HCT116 (cell line): Measurements from ENCODE around the gene RNASET2. TPM values are rescaled to one million over a fixed set of nuclear protein-coding genes. Genes with fewer than 3 reads are reported as not detected.

Source experiments
- ATAC-seq: fragments of 200-7000 bp; cut with Tn5 transposase; 2 replicates; pipeline ENCODE4 v1.9.1; 2020; ENCODE audit warnings: mild to moderate bottlenecking, moderate library complexity
- BruUV-seq: library from RNA; stranded (reverse); fragments of 400-500 nt; replicated peaks from 2 replicates; lab custom pipeline; 2021; lab: Mats Ljungman, UMichigan
- CTCF ChIA-PET: fragments of 300-600 bp; sonication (Branson Sonifier 250); formaldehyde crosslinking; loops from one replicate; lab custom pipeline; 2021; ENCODE audit warnings: antibody characterized with exemption; lab: Charles Lee
- POLR2A ChIA-PET: fragments of 300-600, 350-600 bp; sonication (Branson Sonifier 250); formaldehyde crosslinking; loops from one replicate; lab custom pipeline; 2021; ENCODE audit warnings: antibody characterized with exemption; lab: Charles Lee
- RAD21 ChIA-PET, 2 experiments: fragments of 300-600 bp; sonication (Branson Sonifier 250); formaldehyde crosslinking; loops; one replicate each; lab custom pipeline; 2023; ENCODE audit warnings: low total read pairs in 2 of 2; ENCODE audit not compliant: uncharacterized antibody in 2 of 2, unreplicated experiment in 2 of 2, low non-redundant PET in 1 of 2; lab: Charles Lee
- DNase-seq: peaks from one replicate; pipeline ENCODE4 v3.0.0-alpha.2; 2010; ENCODE audit warnings: low read depth, low spot score
- H2AFZ ChIP-seq: fragments of 200-600 bp; shearing (Covaris generic), sonication (generic); 2 replicates; pipeline ENCODE4 v1.6.1; 2017; ENCODE audit warnings: low read depth, mixed run types, mixed read lengths, antibody characterized with exemption, low read length; ENCODE audit not compliant: poor library complexity, severe bottlenecking
- H3K27ac ChIP-seq: 2 replicates; pipeline ENCODE4 v1.5.1; 2012; ENCODE audit warnings: low read depth, low read length
- H3K27me3 ChIP-seq: fragments of 200-600 bp; sonication (generic); 2 replicates; pipeline ENCODE4 v1.6.1; 2016; ENCODE audit warnings: mixed run types, low read length, mixed read lengths; ENCODE audit not compliant: insufficient read depth
- H3K36me3 ChIP-seq, 2 experiments: fragments of 200-500 bp in 1 of 2; fragments of 200-600 bp in 1 of 2; sonication (Bioruptor generic) in 1 of 2; sonication (generic) in 1 of 2; 2 replicates each; pipeline versions ENCODE4 v1.5.1 to v1.6.1; 2014 to 2016; ENCODE audit warnings: low read length in 2 of 2, inconsistent platforms in 1 of 2, mixed read lengths in 1 of 2, mixed run types in 1 of 2; ENCODE audit not compliant: insufficient read depth in 2 of 2, control insufficient read depth in 1 of 2
- H3K4me1 ChIP-seq, 2 experiments: fragments of 200-600 bp in 1 of 2; sonication (generic) in 1 of 2; 2 replicates each; pipeline versions ENCODE4 v1.5.1 to v1.6.1; 2012 to 2017; ENCODE audit warnings: low read length in 2 of 2, inconsistent platforms in 1 of 2, mild to moderate bottlenecking in 1 of 2, mixed read lengths in 1 of 2, mixed run types in 1 of 2, moderate library complexity in 1 of 2; ENCODE audit not compliant: insufficient read depth in 2 of 2, control insufficient read depth in 1 of 2
- H3K4me2 ChIP-seq: fragments of 200-600 bp; sonication (generic); 2 replicates; pipeline ENCODE4 v1.6.1; 2017; ENCODE audit warnings: mixed run types, low read length, mixed read lengths
- H3K4me3 ChIP-seq, 2 experiments: fragments of 200-600 bp in 1 of 2; sonication (generic) in 1 of 2; replicated peaks in 1 of 2; 2 replicates each; pipeline ENCODE4 v1.5.1; 2011 to 2016; ENCODE audit warnings: low read length in 2 of 2, control low read depth in 1 of 2, low read depth in 1 of 2, mild to moderate bottlenecking in 1 of 2, mixed read lengths in 1 of 2, mixed run types in 1 of 2
- H3K79me2 ChIP-seq: fragments of 200-600 bp; sonication (generic); 2 replicates; pipeline ENCODE4 v1.6.1; 2017; ENCODE audit warnings: mild to moderate bottlenecking, mixed run types, low read length, moderate library complexity, mixed read lengths; ENCODE audit not compliant: insufficient read depth
- H3K9ac ChIP-seq: fragments of 200-600 bp; sonication (generic); 2 replicates; pipeline ENCODE4 v1.6.1; 2016; ENCODE audit warnings: low read length, mixed read lengths
- H3K9me2 ChIP-seq: fragments of 200-600 bp; sonication (generic), shearing (Covaris generic); 2 replicates; pipeline ENCODE4 v1.6.1; 2017; ENCODE audit warnings: mixed run types, mild to moderate bottlenecking, moderate library complexity; ENCODE audit not compliant: insufficient read depth
- H3K9me3 ChIP-seq, 2 experiments: fragments of 200-500 bp in 1 of 2; fragments of 200-600 bp in 1 of 2; sonication (Bioruptor generic) in 1 of 2; sonication (generic) in 1 of 2; 2 replicates each; pipeline ENCODE4 v1.6.1; 2014 to 2017; ENCODE audit warnings: low read length in 2 of 2, mixed read lengths in 2 of 2, inconsistent platforms in 1 of 2, low read depth in 1 of 2, mild to moderate bottlenecking in 1 of 2, mixed run types in 1 of 2, moderate library complexity in 1 of 2; ENCODE audit not compliant: control insufficient read depth in 1 of 2, insufficient read depth in 1 of 2
- H4K20me1 ChIP-seq: fragments of 200-600 bp; sonication (generic), shearing (Covaris generic); 2 replicates; pipeline ENCODE4 v1.6.1; 2017; ENCODE audit warnings: mixed run types, mild to moderate bottlenecking, moderate library complexity; ENCODE audit not compliant: insufficient read depth
- ELF1 ChIP-seq: IDR thresholded peaks from 2 replicates; pipeline ENCODE4 v1.6.1; 2012; ENCODE audit warnings: low read depth, borderline replicate concordance
- FOSL1 ChIP-seq: IDR thresholded peaks from 2 replicates; pipeline ENCODE4 v1.6.1; 2012; ENCODE audit warnings: low read depth
- MAX ChIP-seq: IDR thresholded peaks from 2 replicates; pipeline ENCODE4 v1.6.1; 2012
- POLR2A ChIP-seq: IDR thresholded peaks from 2 replicates; pipeline ENCODE4 v1.7.0; 2011; ENCODE audit warnings: borderline replicate concordance; ENCODE audit not compliant: insufficient read depth, insufficient read length; ENCODE audit errors: extremely low read depth
- RAD21 ChIP-seq: IDR thresholded peaks from 2 replicates; pipeline ENCODE4 v1.6.1; 2012; ENCODE audit warnings: low read depth, mild to moderate bottlenecking
- SIN3A ChIP-seq: IDR thresholded peaks from 2 replicates; pipeline ENCODE4 v1.6.1; 2012; ENCODE audit warnings: low read depth
- SP1 ChIP-seq: IDR thresholded peaks from 2 replicates; pipeline ENCODE4 v1.6.1; 2012; ENCODE audit warnings: low read depth
- TCF7L2 ChIP-seq: IDR thresholded peaks from 2 replicates; pipeline ENCODE4 v1.7.0; 2011; ENCODE audit warnings: borderline replicate concordance, inconsistent platforms; ENCODE audit not compliant: insufficient read depth, insufficient read length; ENCODE audit errors: extremely low read depth
- YY1 ChIP-seq: IDR thresholded peaks from 2 replicates; pipeline ENCODE4 v1.6.1; 2011; ENCODE audit warnings: low read length, low read depth, moderate library complexity, mild to moderate bottlenecking; ENCODE audit not compliant: insufficient replicate concordance; ENCODE audit errors: extremely low read depth
- ZNF274 ChIP-seq: fragments of 200-500 bp; sonication (Bioruptor generic); IDR thresholded peaks from 2 replicates; pipeline ENCODE4 v1.6.1; 2014; ENCODE audit warnings: mild to moderate bottlenecking, low read depth, low read length, inconsistent platforms
- intact Hi-C: fragments of 100-400 bp; cut with micrococcal nuclease; formaldehyde crosslinking; loops from 2 replicates; pipeline ENCODE4 v1.10.0; 2022
- total RNA-seq: library from RNA; stranded (reverse); gene quantifications from one replicate; pipeline ENCODE4 v1.2.1, GENCODE V29; 2021; ENCODE audit not compliant: unreplicated experiment
- TF ChIP-seq, protein P1 (sequence below): IDR thresholded peaks from 2 replicates; pipeline ENCODE4 v1.6.1; 2011; ENCODE audit warnings: mild to moderate bottlenecking, low read length, moderate library complexity; ENCODE audit not compliant: insufficient replicate concordance; ENCODE audit errors: extremely low read depth
- TF ChIP-seq, protein P2 (sequence below): IDR thresholded peaks from 2 replicates; pipeline ENCODE4 v1.6.1; 2012; ENCODE audit warnings: low read depth
- TF ChIP-seq, protein P3 (sequence below), 3 experiments: fragments of 200-600 bp in 1 of 3; sonication (generic) in 1 of 3; IDR thresholded peaks in 2 of 3; conservative IDR thresholded peaks in 1 of 3; 2 replicates each; pipeline ENCODE4 v1.5.1; 2012 to 2017; ENCODE audit warnings: low read depth in 2 of 3, low read length in 2 of 3, antibody characterized with exemption in 1 of 3, borderline replicate concordance in 1 of 3, control low read depth in 1 of 3, mild to moderate bottlenecking in 1 of 3, mixed read lengths in 1 of 3, mixed run types in 1 of 3, moderate library complexity in 1 of 3; ENCODE audit not compliant: insufficient read depth in 1 of 3

The RNASET2 gene
- total RNA-seq, 1 experiment from 2014 or later = 32.8 TPM

GRCh38 chr6:166898910-166899309, 57.4 kb downstream of the RNASET2 start:
- no peaks in the 10 kb centered on the region for H3K79me2 ChIP-seq
- no peaks in the 10 kb centered on the region for H3K36me3 ChIP-seq
- no peaks in the 10 kb centered on the region for H3K9me3 ChIP-seq
- intact Hi-C loops = no loop called here
- ChIA-PET RAD21 (no interaction called here), POLR2A (no interaction called here), CTCF (no interaction called here)
- H3K9me2 ChIP-seq = no peaks in the 10 kb centered on the region
- no peak for DNase-seq
- no TSS peak for BruUV-seq
- no peak overlapping the region for H2AFZ ChIP-seq
- H4K20me1 ChIP-seq = no peaks in the 10 kb centered on the region
- H3K4me2 ChIP-seq = no peak overlapping the region
- peaks cover 0 to 4% of the 10 kb centered on the region in 2 experiments; a peak in 1 of 4 replicates for H3K4me1 ChIP-seq
- no peak for ATAC-seq
- H3K27ac ChIP-seq = no peak overlapping the region
- no peaks in the 10 kb centered on the region for H3K27me3 ChIP-seq
- H3K9ac ChIP-seq = no peak overlapping the region
- no peak overlapping the region for H3K4me3 ChIP-seq
- TF ChIP-seq, protein P1, sequence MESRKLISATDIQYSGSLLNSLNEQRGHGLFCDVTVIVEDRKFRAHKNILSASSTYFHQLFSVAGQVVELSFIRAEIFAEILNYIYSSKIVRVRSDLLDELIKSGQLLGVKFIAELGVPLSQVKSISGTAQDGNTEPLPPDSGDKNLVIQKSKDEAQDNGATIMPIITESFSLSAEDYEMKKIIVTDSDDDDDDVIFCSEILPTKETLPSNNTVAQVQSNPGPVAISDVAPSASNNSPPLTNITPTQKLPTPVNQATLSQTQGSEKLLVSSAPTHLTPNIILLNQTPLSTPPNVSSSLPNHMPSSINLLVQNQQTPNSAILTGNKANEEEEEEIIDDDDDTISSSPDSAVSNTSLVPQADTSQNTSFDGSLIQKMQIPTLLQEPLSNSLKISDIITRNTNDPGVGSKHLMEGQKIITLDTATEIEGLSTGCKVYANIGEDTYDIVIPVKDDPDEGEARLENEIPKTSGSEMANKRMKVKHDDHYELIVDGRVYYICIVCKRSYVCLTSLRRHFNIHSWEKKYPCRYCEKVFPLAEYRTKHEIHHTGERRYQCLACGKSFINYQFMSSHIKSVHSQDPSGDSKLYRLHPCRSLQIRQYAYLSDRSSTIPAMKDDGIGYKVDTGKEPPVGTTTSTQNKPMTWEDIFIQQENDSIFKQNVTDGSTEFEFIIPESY = no peak
- TF ChIP-seq ELF1 (no peak), FOSL1 (no peak), YY1 (no peak), MAX (no peak), SP1 (no peak), ZNF274 (no peak), RAD21 (no peak), POLR2A (no peak), TCF7L2 (no peak), SIN3A (no peak)
- TF ChIP-seq, protein P2, sequence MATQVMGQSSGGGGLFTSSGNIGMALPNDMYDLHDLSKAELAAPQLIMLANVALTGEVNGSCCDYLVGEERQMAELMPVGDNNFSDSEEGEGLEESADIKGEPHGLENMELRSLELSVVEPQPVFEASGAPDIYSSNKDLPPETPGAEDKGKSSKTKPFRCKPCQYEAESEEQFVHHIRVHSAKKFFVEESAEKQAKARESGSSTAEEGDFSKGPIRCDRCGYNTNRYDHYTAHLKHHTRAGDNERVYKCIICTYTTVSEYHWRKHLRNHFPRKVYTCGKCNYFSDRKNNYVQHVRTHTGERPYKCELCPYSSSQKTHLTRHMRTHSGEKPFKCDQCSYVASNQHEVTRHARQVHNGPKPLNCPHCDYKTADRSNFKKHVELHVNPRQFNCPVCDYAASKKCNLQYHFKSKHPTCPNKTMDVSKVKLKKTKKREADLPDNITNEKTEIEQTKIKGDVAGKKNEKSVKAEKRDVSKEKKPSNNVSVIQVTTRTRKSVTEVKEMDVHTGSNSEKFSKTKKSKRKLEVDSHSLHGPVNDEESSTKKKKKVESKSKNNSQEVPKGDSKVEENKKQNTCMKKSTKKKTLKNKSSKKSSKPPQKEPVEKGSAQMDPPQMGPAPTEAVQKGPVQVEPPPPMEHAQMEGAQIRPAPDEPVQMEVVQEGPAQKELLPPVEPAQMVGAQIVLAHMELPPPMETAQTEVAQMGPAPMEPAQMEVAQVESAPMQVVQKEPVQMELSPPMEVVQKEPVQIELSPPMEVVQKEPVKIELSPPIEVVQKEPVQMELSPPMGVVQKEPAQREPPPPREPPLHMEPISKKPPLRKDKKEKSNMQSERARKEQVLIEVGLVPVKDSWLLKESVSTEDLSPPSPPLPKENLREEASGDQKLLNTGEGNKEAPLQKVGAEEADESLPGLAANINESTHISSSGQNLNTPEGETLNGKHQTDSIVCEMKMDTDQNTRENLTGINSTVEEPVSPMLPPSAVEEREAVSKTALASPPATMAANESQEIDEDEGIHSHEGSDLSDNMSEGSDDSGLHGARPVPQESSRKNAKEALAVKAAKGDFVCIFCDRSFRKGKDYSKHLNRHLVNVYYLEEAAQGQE = no peak
- TF ChIP-seq, protein P3, sequence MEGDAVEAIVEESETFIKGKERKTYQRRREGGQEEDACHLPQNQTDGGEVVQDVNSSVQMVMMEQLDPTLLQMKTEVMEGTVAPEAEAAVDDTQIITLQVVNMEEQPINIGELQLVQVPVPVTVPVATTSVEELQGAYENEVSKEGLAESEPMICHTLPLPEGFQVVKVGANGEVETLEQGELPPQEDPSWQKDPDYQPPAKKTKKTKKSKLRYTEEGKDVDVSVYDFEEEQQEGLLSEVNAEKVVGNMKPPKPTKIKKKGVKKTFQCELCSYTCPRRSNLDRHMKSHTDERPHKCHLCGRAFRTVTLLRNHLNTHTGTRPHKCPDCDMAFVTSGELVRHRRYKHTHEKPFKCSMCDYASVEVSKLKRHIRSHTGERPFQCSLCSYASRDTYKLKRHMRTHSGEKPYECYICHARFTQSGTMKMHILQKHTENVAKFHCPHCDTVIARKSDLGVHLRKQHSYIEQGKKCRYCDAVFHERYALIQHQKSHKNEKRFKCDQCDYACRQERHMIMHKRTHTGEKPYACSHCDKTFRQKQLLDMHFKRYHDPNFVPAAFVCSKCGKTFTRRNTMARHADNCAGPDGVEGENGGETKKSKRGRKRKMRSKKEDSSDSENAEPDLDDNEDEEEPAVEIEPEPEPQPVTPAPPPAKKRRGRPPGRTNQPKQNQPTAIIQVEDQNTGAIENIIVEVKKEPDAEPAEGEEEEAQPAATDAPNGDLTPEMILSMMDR (IDR thresholded peaks at IDR 0.05 in 2 of 3, conservative IDR thresholded peaks at IDR 0.05 in 1 of 3; ENCODE audit: borderline replicate concordance in 1 of 3, insufficient read depth in 1 of 3, low read depth in 2 of 3, low read length in 2 of 3) = no peak
- TF ChIP-seq, all 23 proteins: peak for 0
